Lower leg skin (tissue), 3 donors: ENCODE data around the gene MAD1L1.

Source experiments
- CTCF ChIP-seq, 3 donors: fragments of 450-650 bp; IDR thresholded peaks; one replicate each; pipeline ENCODE4 v1.5.1; 2016; ENCODE audit warnings: antibody characterized with exemption in 3 of 3, mild to moderate bottlenecking in 3 of 3, moderate library complexity in 2 of 3
- POLR2A ChIP-seq, 2 donors: fragments of 450-650 bp; IDR thresholded peaks; one replicate each; pipeline ENCODE4 v1.6.1; 2016 to 2017; ENCODE audit warnings: antibody characterized with exemption in 2 of 2, mild to moderate bottlenecking in 1 of 2, moderate library complexity in 1 of 2

GRCh38 chr7:1818575-1819258 lies 414.0 kb downstream of the MAD1L1 start:
- TF ChIP-seq POLR2A (IDR thresholded peaks at IDR 0.05) = no peak
- no peak for TF ChIP-seq CTCF (IDR thresholded peaks at IDR 0.05)
